Neural progenitor cell (in vitro differentiated cells): ENCODE measurements around the gene SRCIN1. TPM values are rescaled to one million over a fixed set of nuclear protein-coding genes. Genes with fewer than 3 reads are reported as not detected.

Experiments used
- DNase-seq: peaks from one replicate; pipeline ENCODE4 v3.0.0-alpha.2; 2016; ENCODE audit warnings: low spot score
- H2AFZ ChIP-seq: fragments of 200-600 bp; sonication (generic); replicated peaks from 2 replicates; pipeline ENCODE4 v1.6.1; 2016; ENCODE audit warnings: antibody characterized with exemption
- H3F3A ChIP-seq: fragments of 200-600 bp; sonication (generic); 2 replicates; pipeline ENCODE4 v1.6.1; 2016; ENCODE audit warnings: antibody characterized with exemption, low read depth
- H3K27ac ChIP-seq: fragments of 200-600 bp; sonication (generic); 2 replicates; pipeline ENCODE4 v1.5.1; 2016; ENCODE audit warnings: mild to moderate bottlenecking
- H3K27me3 ChIP-seq: fragments of 200-600 bp; sonication (generic); 2 replicates; pipeline ENCODE4 v1.6.1; 2016; ENCODE audit warnings: mild to moderate bottlenecking, moderate library complexity
- H3K36me3 ChIP-seq: fragments of 200-600 bp; sonication (generic); 2 replicates; pipeline ENCODE4 v1.5.1; 2016
- H3K4me1 ChIP-seq: fragments of 200-600 bp; sonication (generic); 2 replicates; pipeline ENCODE4 v1.6.1; 2016; ENCODE audit warnings: mixed run types
- H3K4me2 ChIP-seq: fragments of 200-600 bp; sonication (generic); 2 replicates; pipeline ENCODE4 v1.6.1; 2016
- H3K4me3 ChIP-seq: fragments of 200-600 bp; sonication (generic); 2 replicates; pipeline ENCODE4 v1.5.1; 2016
- H3K79me2 ChIP-seq: fragments of 200-600 bp; sonication (generic); 2 replicates; pipeline ENCODE4 v1.6.1; 2016; ENCODE audit warnings: low read depth
- H3K9ac ChIP-seq: fragments of 200-600 bp; sonication (generic); 2 replicates; pipeline ENCODE4 v1.6.1; 2016
- H3K9me3 ChIP-seq: fragments of 200-600 bp; sonication (generic); 2 replicates; pipeline ENCODE4 v1.5.1; 2016; ENCODE audit warnings: low read depth
- H4K20me1 ChIP-seq: fragments of 200-600 bp; sonication (generic); 2 replicates; pipeline ENCODE4 v1.6.1; 2016; ENCODE audit warnings: low read depth
- H3K27ac Mint-ChIP-seq: 3 replicates; pipeline ENCODE4 v1.8.0; 2021; ENCODE audit warnings: mixed read lengths
- H3K27me3 Mint-ChIP-seq: 2 replicates; pipeline ENCODE4 v1.8.0; 2022; ENCODE audit warnings: low read depth, mild to moderate bottlenecking, inconsistent platforms, moderate library complexity, mixed read lengths; ENCODE audit not compliant: insufficient read depth
- H3K36me3 Mint-ChIP-seq: 3 replicates; pipeline ENCODE4 v1.8.0; 2021; ENCODE audit warnings: mixed read lengths
- H3K4me1 Mint-ChIP-seq: 3 replicates; pipeline ENCODE4 v1.8.0; 2021; ENCODE audit warnings: mixed read lengths
- H3K4me3 Mint-ChIP-seq: 3 replicates; pipeline ENCODE4 v1.8.0; 2021; ENCODE audit warnings: mild to moderate bottlenecking, moderate library complexity, mixed read lengths
- H3K9me3 Mint-ChIP-seq: 3 replicates; pipeline ENCODE4 v1.8.0; 2020; ENCODE audit warnings: mixed read lengths
- CTCF ChIP-seq: fragments of 200-600 bp; sonication (generic); IDR thresholded peaks from 2 replicates; pipeline ENCODE4 v1.5.1; 2017; ENCODE audit warnings: antibody characterized with exemption, mild to moderate bottlenecking
- EZH2 ChIP-seq: fragments of 200-600 bp; sonication (generic); IDR thresholded peaks from 2 replicates; pipeline ENCODE4 v1.6.1; 2017; ENCODE audit warnings: antibody characterized with exemption, mild to moderate bottlenecking, moderate library complexity
- EZH2phosphoT487 ChIP-seq: fragments of 200-600 bp; sonication (generic); IDR thresholded peaks from 2 replicates; pipeline ENCODE4 v1.6.1; 2017; ENCODE audit warnings: antibody characterized with exemption
- total RNA-seq: library from RNA; depleted of rRNA; stranded (reverse); fragments of >200 nt; gene quantifications from 2 replicates; pipeline ENCODE4 v1.2.3, GENCODE V29; 2015; ENCODE audit warnings: low replicate concordance

The SRCIN1 gene
- total RNA-seq, 1 donor from 2014 or later = 3.8 TPM

- Mint-ChIP-seq H3K27ac (no peak overlapping the region), H3K4me3 (no peak overlapping the region), H3K9me3 (no peaks in the 10 kb centered on the region), H3K4me1 (no peaks in the 10 kb centered on the region), H3K27me3 (peaks cover 4% of the 10 kb centered on the region), H3K36me3 (peaks cover 11% of the 10 kb centered on the region)
- TF ChIP-seq EZH2phosphoT487 (no peak), CTCF (no peak), EZH2 (no peak)
- no peaks in the 10 kb centered on the region for H3K27me3 ChIP-seq
- H3F3A ChIP-seq = peaks cover 3% of the 10 kb centered on the region
- no peaks in the 10 kb centered on the region for H3K79me2 ChIP-seq
- no peak overlapping the region for H3K4me3 ChIP-seq
- H3K4me2 ChIP-seq = no peak overlapping the region
- no peaks in the 10 kb centered on the region for H3K4me1 ChIP-seq
- no peak overlapping the region for H2AFZ ChIP-seq
- no peak overlapping the region for H3K9ac ChIP-seq
- H4K20me1 ChIP-seq = no peaks in the 10 kb centered on the region
- H3K36me3 ChIP-seq = no peaks in the 10 kb centered on the region
- H3K9me3 ChIP-seq = no peaks in the 10 kb centered on the region
- no peak for DNase-seq
- no peak overlapping the region for H3K27ac ChIP-seq
These were observed 58.3 kb downstream of the SRCIN1 start for GRCh38 chr17:38547444-38547843.

GRCh38 chr17:38546396-38546795, 59.4 kb downstream of the SRCIN1 start:
- TF ChIP-seq CTCF (no peak), EZH2phosphoT487 (no peak), EZH2 (no peak)
- Mint-ChIP-seq H3K4me1 (no peaks in the 10 kb centered on the region), H3K27ac (no peak overlapping the region), H3K27me3 (peaks cover 5% of the 10 kb centered on the region), H3K4me3 (no peak overlapping the region), H3K9me3 (no peaks in the 10 kb centered on the region), H3K36me3 (peaks cover 8% of the 10 kb centered on the region)
- H3F3A ChIP-seq = peaks cover 3% of the 10 kb centered on the region
- no peaks in the 10 kb centered on the region for H3K4me1 ChIP-seq
- H3K4me2 ChIP-seq = no peak overlapping the region
- H3K4me3 ChIP-seq = no peak overlapping the region
- no peak overlapping the region for H2AFZ ChIP-seq
- no peaks in the 10 kb centered on the region for H3K79me2 ChIP-seq
- H3K27ac ChIP-seq = no peak overlapping the region
- H3K9ac ChIP-seq = no peak overlapping the region
- no peak for DNase-seq
- H3K9me3 ChIP-seq = no peaks in the 10 kb centered on the region
- no peaks in the 10 kb centered on the region for H3K36me3 ChIP-seq
- H3K27me3 ChIP-seq = no peaks in the 10 kb centered on the region
- H4K20me1 ChIP-seq = no peaks in the 10 kb centered on the region

- H3K36me3 ChIP-seq = no peaks in the 10 kb centered on the region
- no peaks in the 10 kb centered on the region for H3K79me2 ChIP-seq
- no peak overlapping the region for H3K4me2 ChIP-seq
- no peak overlapping the region for H3K9ac ChIP-seq
- Mint-ChIP-seq H3K4me3 (no peak overlapping the region), H3K4me1 (no peaks in the 10 kb centered on the region), H3K36me3 (peaks cover 6% of the 10 kb centered on the region), H3K9me3 (no peaks in the 10 kb centered on the region), H3K27me3 (peaks cover 8% of the 10 kb centered on the region), H3K27ac (no peak overlapping the region)
- H3K9me3 ChIP-seq = no peaks in the 10 kb centered on the region
- no peak for DNase-seq
- TF ChIP-seq EZH2phosphoT487 = no peak
- TF ChIP-seq CTCF = no peak
- TF ChIP-seq EZH2 = no peak
- no peaks in the 10 kb centered on the region for H3K4me1 ChIP-seq
- no peak overlapping the region for H2AFZ ChIP-seq
- H3K27ac ChIP-seq = no peak overlapping the region
- H3F3A ChIP-seq = peaks cover 3% of the 10 kb centered on the region
- H4K20me1 ChIP-seq = no peaks in the 10 kb centered on the region
- H3K4me3 ChIP-seq = no peak overlapping the region
- H3K27me3 ChIP-seq = no peaks in the 10 kb centered on the region
These were observed 60.1 kb downstream of the SRCIN1 start for GRCh38 chr17:38545531-38546225.
